Dermis blood vessel endothelial cell (primary cell): ENCODE results near the gene TRABD2A. TPM values are rescaled to one million over a fixed set of nuclear protein-coding genes. Genes with fewer than 3 reads are reported as not detected.
"Not testable (repeated sequence)": the region's sequence is repeated elsewhere in the genome, so short reads cannot be mapped to it uniquely, and the experiment has no call there.

ENCODE experiments used
- DNase-seq: peaks from one replicate; pipeline ENCODE4 v3.0.0; 2010
- total RNA-seq: library from RNA; depleted of rRNA; stranded (reverse); fragments of >200 nt; gene quantifications from 2 replicates; pipeline ENCODE4 v1.2.3, GENCODE V29; 2014

TRABD2A gene
- total RNA-seq, result 0.23 and 1.4 TPM in 2 replicates

GRCh38 chr2:84880645-84881521 is at the start of gene TRABD2A:
TSS of gene TRABD2A (minus strand) at chr2:84881084. CDS start at chr2:84881039, 45 bp downstream.
- DNase-seq, result no peak

GRCh38 chr2:84927275-84927627 is 46.4 kb upstream of the TRABD2A start:
- no peak for DNase-seq

GRCh38 chr2:84925724-84926376 is 45.0 kb upstream of the TRABD2A start:
- DNase-seq, result peak; percentile 96

GRCh38 chr2:84925336-84925723 is 44.4 kb upstream of the TRABD2A start:
- DNase-seq, result no peak

GRCh38 chr2:84924173-84925106 is 43.6 kb upstream of the TRABD2A start:
- peak; percentile 95 for DNase-seq

GRCh38 chr2:84923009-84923408 is 42.1 kb upstream of the TRABD2A start:
- no peak for DNase-seq

GRCh38 chr2:84919885-84920580 is 39.1 kb upstream of the TRABD2A start:
- DNase-seq, result peak; percentile 96

- no peak for DNase-seq
These were observed 37.5 kb upstream of the TRABD2A start for GRCh38 chr2:84918430-84918829.

GRCh38 chr2:84917821-84918220 is 36.9 kb upstream of the TRABD2A start:
- DNase-seq, result not testable (repeated sequence)

- not testable (repeated sequence) for DNase-seq
These were observed 34.8 kb upstream of the TRABD2A start for GRCh38 chr2:84915675-84916074.

- no peak for DNase-seq
These were observed 33.5 kb upstream of the TRABD2A start for GRCh38 chr2:84914334-84914733.

GRCh38 chr2:84912984-84913383 is 32.1 kb upstream of the TRABD2A start:
- no peak for DNase-seq

GRCh38 chr2:84911135-84911678 is 30.3 kb upstream of the TRABD2A start:
- DNase-seq, result no peak

GRCh38 chr2:84908948-84909713 is 28.2 kb upstream of the TRABD2A start:
- DNase-seq, result no peak

GRCh38 chr2:84906900-84907714 is 26.2 kb upstream of the TRABD2A start:
- peak; percentile 91 for DNase-seq

GRCh38 chr2:84906108-84906899 is 25.4 kb upstream of the TRABD2A start:
- DNase-seq, result peak; percentile 30

- peak; percentile 89 for DNase-seq
These were observed 24.6 kb upstream of the TRABD2A start, which contains the start of gene TMSB10 for GRCh38 chr2:84905181-84906107. TSS of gene TMSB10 (plus strand) at chr2:84905656.

- DNase-seq, result peak; percentile 64
These were observed 23.9 kb upstream of the TRABD2A start for GRCh38 chr2:84904717-84905174.
